H9 (cell line): ENCODE measurements around the gene RBPJL. TPM values are rescaled to one million over a fixed set of nuclear protein-coding genes. Genes with fewer than 3 reads are reported as not detected.

Source experiments
- DNase-seq: peaks from one replicate; pipeline ENCODE4 v3.0.0-alpha.2; 2017
- H2AFZ ChIP-seq: one replicate; pipeline ENCODE4 v1.6.1; 2013; ENCODE audit warnings: mild to moderate bottlenecking, low read length, control low read depth, moderate library complexity
- H2AK5ac ChIP-seq: 2 replicates; pipeline ENCODE4 v1.6.1; 2013; ENCODE audit warnings: low read length, control low read depth, mixed read lengths; ENCODE audit not compliant: insufficient read length
- H2BK120ac ChIP-seq: one replicate; pipeline ENCODE4 v1.6.1; 2013; ENCODE audit warnings: low read depth, mild to moderate bottlenecking, low read length, control low read depth, inconsistent platforms; ENCODE audit not compliant: poor library complexity, severe bottlenecking
- H2BK12ac ChIP-seq: 2 replicates; pipeline ENCODE4 v1.6.1; 2013; ENCODE audit warnings: low read length, control low read depth, mixed read lengths, low read depth; ENCODE audit not compliant: insufficient read length
- H2BK15ac ChIP-seq: 2 replicates; pipeline ENCODE4 v1.6.1; 2013; ENCODE audit warnings: low read depth, low read length, control low read depth
- H2BK20ac ChIP-seq: one replicate; pipeline ENCODE4 v1.6.1; 2013; ENCODE audit warnings: low read depth, mild to moderate bottlenecking, low read length, control low read depth, inconsistent platforms; ENCODE audit not compliant: poor library complexity, severe bottlenecking
- H2BK5ac ChIP-seq: 2 replicates; pipeline ENCODE4 v1.6.1; 2013; ENCODE audit warnings: low read length, control low read depth, mixed read lengths; ENCODE audit not compliant: insufficient read length
- H3K14ac ChIP-seq: 2 replicates; pipeline ENCODE4 v1.6.1; 2013; ENCODE audit warnings: low read length, control low read depth; ENCODE audit not compliant: insufficient read depth
- H3K18ac ChIP-seq: 2 replicates; pipeline ENCODE4 v1.6.1; 2013; ENCODE audit warnings: low read depth, mild to moderate bottlenecking, mixed read lengths, low read length, control low read depth; ENCODE audit not compliant: insufficient read length
- H3K23ac ChIP-seq: 2 replicates; pipeline ENCODE4 v1.6.1; 2013; ENCODE audit warnings: low read length, control low read depth, mixed read lengths, low read depth; ENCODE audit not compliant: insufficient read length
- H3K23me2 ChIP-seq: 2 replicates; pipeline ENCODE4 v1.6.1; 2013; ENCODE audit warnings: low read depth, mild to moderate bottlenecking, mixed read lengths, low read length, control low read depth; ENCODE audit not compliant: insufficient read length, poor library complexity, severe bottlenecking
- H3K27ac ChIP-seq: 2 replicates; pipeline ENCODE4 v1.5.1; 2013; ENCODE audit warnings: low read length, control low read depth, mixed read lengths, low read depth; ENCODE audit not compliant: insufficient read length
- H3K27me3 ChIP-seq: 2 replicates; pipeline ENCODE4 v1.6.1; 2013; ENCODE audit warnings: low read length, control low read depth, inconsistent platforms; ENCODE audit not compliant: insufficient read depth
- H3K4ac ChIP-seq: 2 replicates; pipeline ENCODE4 v1.6.1; 2013; ENCODE audit warnings: low read depth, mild to moderate bottlenecking, control low read depth, inconsistent platforms, low read length, moderate library complexity
- H3K4me1 ChIP-seq: 2 replicates; pipeline ENCODE4 v1.6.1; 2013; ENCODE audit warnings: low read length, control low read depth, inconsistent platforms; ENCODE audit not compliant: insufficient read depth
- H3K4me2 ChIP-seq: 2 replicates; pipeline ENCODE4 v1.6.1; 2013; ENCODE audit warnings: low read length, control low read depth, mixed read lengths; ENCODE audit not compliant: insufficient read length, insufficient read depth
- H3K56ac ChIP-seq: 2 replicates; pipeline ENCODE4 v1.6.1; 2013; ENCODE audit warnings: low read depth, mild to moderate bottlenecking, mixed read lengths, low read length, control low read depth; ENCODE audit not compliant: insufficient read length
- H3K79me1 ChIP-seq: 2 replicates; pipeline ENCODE4 v1.6.1; 2013; ENCODE audit warnings: low read depth, mild to moderate bottlenecking, moderate library complexity, low read length, control low read depth, inconsistent platforms; ENCODE audit not compliant: insufficient read depth, poor library complexity, severe bottlenecking
- H3K79me2 ChIP-seq: 2 replicates; pipeline ENCODE4 v1.6.1; 2013; ENCODE audit warnings: low read length, control low read depth, inconsistent platforms; ENCODE audit not compliant: insufficient read depth
- H3K9ac ChIP-seq: 2 replicates; pipeline ENCODE4 v1.6.1; 2013; ENCODE audit warnings: low read length, control low read depth, mixed read lengths; ENCODE audit not compliant: insufficient read length; ENCODE audit errors: extremely low read depth
- H3K9me3 ChIP-seq: one replicate; pipeline ENCODE4 v1.6.1; 2013; ENCODE audit warnings: low read depth, low read length, inconsistent platforms; ENCODE audit not compliant: control insufficient read depth
- H3T11ph ChIP-seq: one replicate; pipeline ENCODE4 v1.6.1; 2013; ENCODE audit warnings: mild to moderate bottlenecking, low read length, control low read depth, inconsistent platforms
- H4K20me1 ChIP-seq: one replicate; pipeline ENCODE4 v1.6.1; 2013; ENCODE audit not compliant: control insufficient read depth, insufficient read length, insufficient read depth
- H4K5ac ChIP-seq: 2 replicates; pipeline ENCODE4 v1.6.1; 2013; ENCODE audit warnings: low read depth, mild to moderate bottlenecking, mixed read lengths, low read length, control low read depth; ENCODE audit not compliant: insufficient read length
- H4K8ac ChIP-seq: replicated peaks from 2 replicates; pipeline ENCODE4 v1.6.1; 2013; ENCODE audit warnings: low read length, control low read depth, mixed read lengths, low read depth; ENCODE audit not compliant: insufficient read length
- H4K91ac ChIP-seq: 2 replicates; pipeline ENCODE4 v1.6.1; 2013; ENCODE audit warnings: low read depth, mild to moderate bottlenecking, moderate library complexity, mixed read lengths, low read length, control low read depth; ENCODE audit not compliant: insufficient read length
- H3K27ac Mint-ChIP-seq, 3 experiments: 2 replicates in 2 of 3; 3 replicates in 1 of 3; pipeline ENCODE4 v1.8.0; 2020 to 2021; ENCODE audit warnings: mixed read lengths in 3 of 3, mild to moderate bottlenecking in 1 of 3, moderate library complexity in 1 of 3
- H3K27me3 Mint-ChIP-seq: 2 replicates; pipeline ENCODE4 v1.8.0; 2021; ENCODE audit warnings: low read depth, mild to moderate bottlenecking, moderate library complexity, mixed read lengths
- H3K36me3 Mint-ChIP-seq, 3 experiments: 2 replicates in 2 of 3; 3 replicates in 1 of 3; pipeline ENCODE4 v1.8.0; 2020 to 2021; ENCODE audit warnings: low read depth in 3 of 3, mixed read lengths in 3 of 3; ENCODE audit not compliant: insufficient read depth in 1 of 3
- H3K4me1 Mint-ChIP-seq, 2 experiments: 2 replicates each; pipeline ENCODE4 v1.8.0; 2020; ENCODE audit warnings: mixed read lengths in 2 of 2
- H3K4me3 Mint-ChIP-seq, 2 experiments: 2 replicates in 1 of 2; 3 replicates in 1 of 2; pipeline ENCODE4 v1.8.0; 2020 to 2021; ENCODE audit warnings: mild to moderate bottlenecking in 2 of 2, mixed read lengths in 2 of 2, moderate library complexity in 1 of 2
- H3K9me3 Mint-ChIP-seq, 2 experiments: 2 replicates in 1 of 2; 3 replicates in 1 of 2; pipeline ENCODE4 v1.8.0; 2020; ENCODE audit warnings: mild to moderate bottlenecking in 2 of 2, mixed read lengths in 2 of 2, moderate library complexity in 1 of 2
- CTCF ChIP-seq: fragments of 200-600 bp; sonication (generic); conservative IDR thresholded peaks from 3 replicates; pipeline ENCODE4 v1.8.0; 2021; ENCODE audit warnings: antibody characterized with exemption, mild to moderate bottlenecking
- WGBS: extraction: QIAGEN DNeasy Blood & Tissue Kit; methylation state at CpG from one replicate; pipeline ENCODE4 v1.1.7; 2013; ENCODE audit warnings: missing lambda C conversion rate, low lambda C conversion rate, mixed read lengths; ENCODE audit not compliant: insufficient read length; ENCODE audit errors: extremely low coverage; 5-methylcytosine and 5-hydroxymethylcytosine counted together
- total RNA-seq: library from RNA; stranded (reverse); gene quantifications from 2 replicates; pipeline ENCODE4 v1.2.1, GENCODE V29; 2021

Gene RBPJL
- total RNA-seq, 1 experiment from 2014 or later = 0.28 TPM

DNA sequence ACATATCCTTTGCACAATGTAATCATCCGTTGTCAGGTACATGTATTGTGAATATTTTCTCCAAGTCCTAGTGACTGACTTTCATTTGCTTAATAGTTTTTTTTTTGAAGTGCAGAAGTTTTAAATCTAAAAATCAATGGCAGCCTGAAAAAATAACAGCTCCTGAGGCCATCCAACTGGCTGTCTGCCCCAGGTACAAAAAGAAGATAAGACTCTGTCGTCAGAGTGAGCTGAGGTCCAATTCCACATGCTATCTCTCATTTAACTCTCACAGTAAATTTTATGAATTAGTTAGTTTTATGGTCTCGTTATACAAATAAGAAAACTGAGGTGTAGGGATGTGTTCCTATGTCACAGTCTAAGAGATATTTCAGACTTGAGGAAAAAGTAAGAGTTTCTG is 31.3 kb upstream of the RBPJL start:
- no CpG with 5 or more reads among the region's 3 CpGs for WGBS
- no peaks in the 10 kb centered on the region for H3K79me1 ChIP-seq

More for the DNA sequence above, 31.3 kb upstream of the RBPJL start:
- no peak overlapping the region for H4K91ac ChIP-seq
- H3K4me2 ChIP-seq = no peak overlapping the region
- Mint-ChIP-seq H3K27me3 (peaks cover 8% of the 10 kb centered on the region), H3K4me1 (peaks cover 14 to 15% of the 10 kb centered on the region in 2 experiments), H3K36me3 (0 out of 7 replicates have a peak, but pooled peaks cover 0 to 2% (median 0%) of the 10 kb centered on the region in 3 experiments), H3K9me3 (no peaks in the 10 kb centered on the region), H3K4me3 (no peak overlapping the region), H3K27ac (no peak overlapping the region)
- DNase-seq = no peak
- H4K20me1 ChIP-seq = no peaks in the 10 kb centered on the region
- no peaks in the 10 kb centered on the region for H3K9me3 ChIP-seq
- H3K4ac ChIP-seq = no peak overlapping the region
- no peak overlapping the region for H4K5ac ChIP-seq
- no peaks in the 10 kb centered on the region; the same call in 1 of the 2 replicates for H3K27me3 ChIP-seq
- H3K14ac ChIP-seq = no peak overlapping the region
- H2AFZ ChIP-seq = no peak overlapping the region
- H3K79me2 ChIP-seq = no peaks in the 10 kb centered on the region
- H3K56ac ChIP-seq = no peak overlapping the region
- H2BK120ac ChIP-seq = no peak overlapping the region
- H4K8ac ChIP-seq = no peak overlapping the region
- H3K27ac ChIP-seq = no peak overlapping the region
- no peak overlapping the region for H3K9ac ChIP-seq
- TF ChIP-seq CTCF = no peak
- H2BK15ac ChIP-seq = no peak overlapping the region
- H2BK20ac ChIP-seq = no peak overlapping the region
- H2BK12ac ChIP-seq = no peak overlapping the region
- H3K23ac ChIP-seq = no peak overlapping the region
- 0 out of 2 replicates have a peak, but pooled peaks cover 6% of the 10 kb centered on the region for H3K4me1 ChIP-seq
- no peak overlapping the region for H2AK5ac ChIP-seq
- no peaks in the 10 kb centered on the region for H3K23me2 ChIP-seq
- no peak overlapping the region for H2BK5ac ChIP-seq
- H3K18ac ChIP-seq = no peak overlapping the region
- H3T11ph ChIP-seq = no peak overlapping the region
